Measurements from ENCODE around the gene ZC3H8. TPM values are rescaled to one million over a fixed set of nuclear protein-coding genes. Genes with fewer than 3 reads are reported as not detected.
A peak's percentile ranks its signal among the peaks of the same experiment; 100 is the strongest.

ZC3H8 gene
- polyA plus RNA-seq, 6 donors from 2014 or later, result 4.6 to 17.8 (median 13.3) TPM

DNA sequence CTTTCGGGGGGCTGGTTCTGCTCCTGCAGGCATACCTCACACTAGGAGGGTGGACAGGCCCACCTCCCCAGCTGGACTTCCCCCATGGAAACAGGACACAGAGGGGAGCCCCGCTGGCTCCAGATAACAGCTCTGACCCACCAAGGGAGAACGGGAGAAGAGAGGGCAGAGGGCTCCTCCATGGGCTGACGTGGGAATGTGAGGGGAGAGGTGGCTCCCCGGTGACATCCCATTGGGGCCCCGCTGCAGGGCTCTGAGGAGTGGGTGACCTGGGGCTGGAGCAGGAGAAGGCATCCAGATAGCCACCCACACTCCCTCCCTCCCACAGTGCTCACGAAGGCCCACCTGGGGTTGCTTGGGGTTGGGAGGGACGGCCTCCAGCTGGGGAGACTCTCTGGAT, 70.7 kb downstream of the ZC3H8 start:
- peaks cover 15 to 21% (median 20%) of the 10 kb centered on the region in 3 donors for H3K4me1 Mint-ChIP-seq
- ATAC-seq (ENCODE audit: low read depth in 2 of 2) (no peak), DNase-seq (no peak)
- H3K4me3 Mint-ChIP-seq, result no peak overlapping the region
- peak overlapping the region in 1 of 6 donors; percentile 9 for H3K27ac Mint-ChIP-seq
- H3K27me3 Mint-ChIP-seq, result peaks cover 18 to 29% (median 22%) of the 10 kb centered on the region in 3 donors
- peaks cover 0 to 5% of the 10 kb centered on the region in 2 donors for H3K36me3 Mint-ChIP-seq
- peaks cover 0 to 13% (median 8%) of the 10 kb centered on the region in 7 donors for H3K9me3 Mint-ChIP-seq

DNA sequence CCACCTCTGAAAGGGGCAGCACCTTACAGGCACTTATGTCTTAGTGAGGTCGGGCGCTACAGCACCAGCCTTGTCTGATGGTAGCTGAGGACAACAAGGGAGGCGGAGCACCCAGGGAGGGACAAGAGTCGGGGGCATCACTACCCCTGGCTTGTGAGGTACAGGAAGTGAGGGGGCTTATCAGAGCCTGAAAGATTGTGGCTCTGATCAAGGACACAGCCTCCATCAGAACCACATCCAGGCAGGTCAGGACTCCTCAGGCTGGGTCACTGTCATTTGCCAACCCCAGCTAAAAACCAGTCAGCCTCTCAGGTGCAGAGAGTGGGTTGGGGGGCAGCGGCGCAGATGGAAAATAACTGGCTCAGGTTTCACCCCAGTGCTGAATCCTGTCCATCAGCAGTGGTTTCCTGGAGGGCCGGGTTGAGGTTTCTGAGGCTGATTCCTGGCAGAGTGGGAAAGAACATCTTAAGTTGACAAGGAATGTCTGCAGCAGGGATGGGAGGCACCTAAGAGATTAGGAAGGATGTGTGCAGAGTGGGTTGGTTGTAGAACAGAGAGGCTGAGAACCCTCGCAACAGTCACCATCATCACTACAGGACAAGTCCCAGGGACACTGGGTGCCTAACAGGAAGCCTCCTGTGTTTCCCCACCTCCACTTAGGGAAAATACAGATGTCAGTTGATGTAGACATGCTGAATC, 71.4 kb downstream of the ZC3H8 start:
- peaks cover 0 to 5% of the 10 kb centered on the region in 2 donors for H3K36me3 Mint-ChIP-seq
- peaks cover 24 to 35% (median 28%) of the 10 kb centered on the region in 3 donors for H3K27me3 Mint-ChIP-seq
- ATAC-seq (ENCODE audit: low read depth in 2 of 2) (no peak), DNase-seq (no peak)
- H3K27ac Mint-ChIP-seq, result peak overlapping the region in 1 of 6 donors; percentile 9
- peaks cover 12 to 16% (median 15%) of the 10 kb centered on the region in 3 donors for H3K4me1 Mint-ChIP-seq
- H3K4me3 Mint-ChIP-seq, result no peak overlapping the region
- peaks cover 0 to 18% (median 8%) of the 10 kb centered on the region in 7 donors for H3K9me3 Mint-ChIP-seq

DNA sequence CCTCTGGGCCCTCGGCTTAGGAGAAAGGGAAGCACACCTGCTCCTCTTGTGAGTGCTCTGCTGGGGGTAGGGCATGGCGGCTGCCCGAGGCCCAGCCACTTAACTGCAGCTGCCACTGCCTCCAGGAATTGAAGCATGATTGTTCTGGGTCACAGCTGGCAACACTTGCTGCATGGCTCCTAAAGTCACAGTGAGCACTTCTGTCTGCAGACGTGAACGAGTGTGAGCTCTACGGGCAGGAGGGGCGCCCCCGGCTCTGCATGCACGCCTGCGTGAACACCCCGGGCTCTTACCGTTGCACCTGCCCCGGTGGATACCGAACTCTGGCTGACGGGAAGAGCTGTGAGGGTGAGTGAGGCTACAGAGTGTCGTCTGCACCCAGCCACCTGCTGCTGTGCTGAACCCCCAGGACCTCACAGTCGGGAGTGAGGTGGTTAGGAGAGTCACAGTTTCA, 72.2 kb downstream of the ZC3H8 start:
- ATAC-seq (ENCODE audit: low read depth in 2 of 2), result peak in 1 of 2 donors; percentile 50
- peaks cover 3 to 8% (median 6%) of the 10 kb centered on the region in 3 donors for H3K4me1 Mint-ChIP-seq
- H3K36me3 Mint-ChIP-seq, result peaks cover 0 to 5% of the 10 kb centered on the region in 2 donors
- H3K27ac Mint-ChIP-seq, result no peak overlapping the region
- no peak for DNase-seq
- H3K27me3 Mint-ChIP-seq, result peaks cover 26 to 44% (median 37%) of the 10 kb centered on the region in 3 donors
- H3K4me3 Mint-ChIP-seq, result peak overlapping the region in 1 of 8 donors; percentile 44
- peaks cover 0 to 18% (median 8%) of the 10 kb centered on the region in 7 donors for H3K9me3 Mint-ChIP-seq

DNA sequence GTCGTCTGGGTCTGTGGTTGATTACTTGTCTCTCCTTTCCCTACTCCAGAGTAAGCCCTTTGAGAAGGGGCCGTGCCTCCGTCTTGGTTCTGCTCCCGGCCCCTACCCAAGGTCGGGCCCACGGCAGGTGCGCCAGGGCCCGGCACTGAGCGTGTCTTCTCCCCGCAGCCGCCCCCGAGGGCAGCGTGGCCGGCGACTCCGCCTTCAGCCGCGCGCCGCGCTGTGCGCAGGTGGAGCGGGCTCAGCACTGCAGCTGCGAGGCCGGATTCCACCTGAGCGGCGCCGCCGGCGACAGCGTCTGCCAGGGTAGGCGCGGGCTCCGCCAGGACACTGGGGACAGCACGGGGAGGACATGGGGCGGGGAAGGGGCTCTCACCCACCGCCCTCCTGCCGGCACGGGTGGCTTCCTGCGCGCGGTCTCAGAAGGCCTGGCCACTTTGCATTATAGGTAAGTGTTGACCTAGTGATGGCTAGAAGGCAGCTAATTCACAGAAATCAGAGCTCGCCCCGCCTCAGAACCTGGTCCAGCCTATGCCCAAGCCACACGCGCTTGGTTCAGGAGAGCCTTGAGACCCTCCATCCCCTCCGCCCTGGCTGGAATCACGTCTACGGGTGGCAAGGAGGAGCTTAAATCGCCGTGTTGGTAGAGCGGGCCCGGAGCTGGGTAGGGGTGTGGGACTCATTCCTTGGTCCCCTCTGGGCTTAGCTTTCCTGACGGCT, 73.1 kb downstream of the ZC3H8 start:
- Mint-ChIP-seq H3K4me1 (peaks cover 0 to 4% (median 0%) of the 10 kb centered on the region in 3 donors), H3K9me3 (peaks cover 0 to 18% (median 8%) of the 10 kb centered on the region in 7 donors), H3K27me3 (peaks cover 26 to 50% (median 45%) of the 10 kb centered on the region in 3 donors), H3K27ac (no peak overlapping the region), H3K4me3 (no peak overlapping the region), H3K36me3 (peaks cover 0 to 5% of the 10 kb centered on the region in 2 donors)
- DNase-seq (no peak), ATAC-seq (ENCODE audit: low read depth in 2 of 2) (peak; percentile 41 to 71)

- peaks cover 25 to 39% (median 37%) of the 10 kb centered on the region in 3 donors for H3K27me3 Mint-ChIP-seq
- no peak for DNase-seq
- H3K4me1 Mint-ChIP-seq, result no peaks in the 10 kb centered on the region
- peaks cover 0 to 18% (median 8%) of the 10 kb centered on the region in 7 donors for H3K9me3 Mint-ChIP-seq
- no peak overlapping the region for H3K27ac Mint-ChIP-seq
- peaks cover 0 to 5% of the 10 kb centered on the region in 2 donors for H3K36me3 Mint-ChIP-seq
- ATAC-seq (ENCODE audit: low read depth in 2 of 2), result no peak
- no peak overlapping the region for H3K4me3 Mint-ChIP-seq
Observed at GRCh38 chr2:112175958-112176573, 78.8 kb downstream of the ZC3H8 start.

DNA sequence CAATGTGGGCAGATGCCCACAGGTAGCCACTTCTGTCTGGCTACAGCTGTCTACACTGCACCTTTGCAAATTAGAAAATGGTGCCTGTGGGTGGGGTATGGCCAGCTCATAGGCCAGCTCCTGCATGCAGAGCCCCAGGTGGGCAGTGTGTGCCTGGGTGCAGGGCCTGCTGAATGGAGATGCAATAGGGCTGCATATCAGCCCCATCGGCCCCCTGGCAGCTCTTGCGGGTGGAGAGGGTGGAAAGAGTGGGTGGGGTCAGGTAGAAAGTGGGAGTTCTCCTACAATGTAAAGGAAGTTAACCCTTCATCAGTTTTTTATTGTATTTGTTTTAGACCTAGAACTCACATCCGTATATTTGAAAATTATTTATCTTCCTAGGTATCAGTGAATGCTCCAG, 79.5 kb downstream of the ZC3H8 start:
- DNase-seq (no peak), ATAC-seq (ENCODE audit: low read depth in 2 of 2) (no peak)
- Mint-ChIP-seq H3K27me3 (peaks cover 22 to 35% (median 32%) of the 10 kb centered on the region in 3 donors), H3K9me3 (peaks cover 0 to 16% (median 2%) of the 10 kb centered on the region in 7 donors), H3K4me3 (no peak overlapping the region), H3K27ac (peak overlapping the region in 1 of 6 donors; percentile 76), H3K4me1 (no peaks in the 10 kb centered on the region), H3K36me3 (peaks cover 0 to 5% of the 10 kb centered on the region in 2 donors)

- H3K4me1 Mint-ChIP-seq, result no peaks in the 10 kb centered on the region
- peaks cover 0 to 1% of the 10 kb centered on the region in 2 donors for H3K36me3 Mint-ChIP-seq
- DNase-seq (no peak), ATAC-seq (ENCODE audit: low read depth in 2 of 2) (no peak)
- H3K9me3 Mint-ChIP-seq, result peaks cover 0 to 7% (median 0%) of the 10 kb centered on the region in 7 donors
- H3K27me3 Mint-ChIP-seq, result peaks cover 14 to 31% (median 26%) of the 10 kb centered on the region in 3 donors
- no peak overlapping the region for H3K27ac Mint-ChIP-seq
- H3K4me3 Mint-ChIP-seq, result no peak overlapping the region
Observed at GRCh38 chr2:112174383-112174782, 80.5 kb downstream of the ZC3H8 start.

DNA sequence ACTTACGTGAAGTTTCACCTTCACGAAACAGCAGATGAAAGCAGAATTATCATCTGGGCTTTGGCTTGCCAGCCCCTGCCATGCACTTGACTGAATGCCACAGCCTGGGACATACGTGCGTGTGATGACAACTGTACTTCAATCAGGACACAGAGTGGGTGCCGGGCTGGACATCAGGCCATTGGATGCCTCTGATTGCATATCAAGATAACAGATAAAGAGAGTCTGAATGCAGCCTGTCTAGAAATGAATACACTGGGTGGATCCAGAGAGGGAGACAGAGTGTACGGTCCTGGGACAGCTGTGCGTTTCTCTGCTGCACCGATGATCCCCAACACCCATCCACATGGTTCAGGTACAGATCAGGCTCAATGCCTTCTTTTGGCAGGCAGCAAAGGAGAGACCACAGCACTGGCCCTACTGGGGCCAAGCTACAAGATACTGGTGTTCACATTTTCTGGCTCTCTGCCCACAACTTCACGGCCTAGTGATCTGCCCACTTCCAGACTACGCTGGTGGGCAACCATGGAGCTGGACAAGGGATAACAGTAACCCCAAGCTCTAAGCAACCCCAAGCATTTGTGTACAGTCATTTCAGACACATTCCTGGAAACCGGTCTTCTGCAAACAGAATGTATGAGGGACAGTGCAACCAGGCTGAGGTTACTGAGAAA, 81.1 kb downstream of the ZC3H8 start:
- DNase-seq (no peak), ATAC-seq (ENCODE audit: low read depth in 2 of 2) (no peak)
- peaks cover 0 to 1% (median 0%) of the 10 kb centered on the region in 7 donors for H3K9me3 Mint-ChIP-seq
- no peaks in the 10 kb centered on the region for H3K4me1 Mint-ChIP-seq
- peaks cover 9 to 27% (median 20%) of the 10 kb centered on the region in 3 donors for H3K27me3 Mint-ChIP-seq
- H3K36me3 Mint-ChIP-seq, result no peaks in the 10 kb centered on the region
- no peak overlapping the region for H3K4me3 Mint-ChIP-seq
- H3K27ac Mint-ChIP-seq, result no peak overlapping the region

- Mint-ChIP-seq H3K27me3 (peaks cover 0 to 9% (median 0%) of the 10 kb centered on the region in 3 donors), H3K4me3 (no peak overlapping the region), H3K4me1 (no peaks in the 10 kb centered on the region), H3K27ac (peak overlapping the region in 1 of 6 donors; percentile 42), H3K36me3 (no peaks in the 10 kb centered on the region), H3K9me3 (no peaks in the 10 kb centered on the region)
- ATAC-seq (ENCODE audit: low read depth in 2 of 2) (no peak), DNase-seq (no peak)
Observed at GRCh38 chr2:112170495-112170894, 84.3 kb downstream of the ZC3H8 start.

DNA sequence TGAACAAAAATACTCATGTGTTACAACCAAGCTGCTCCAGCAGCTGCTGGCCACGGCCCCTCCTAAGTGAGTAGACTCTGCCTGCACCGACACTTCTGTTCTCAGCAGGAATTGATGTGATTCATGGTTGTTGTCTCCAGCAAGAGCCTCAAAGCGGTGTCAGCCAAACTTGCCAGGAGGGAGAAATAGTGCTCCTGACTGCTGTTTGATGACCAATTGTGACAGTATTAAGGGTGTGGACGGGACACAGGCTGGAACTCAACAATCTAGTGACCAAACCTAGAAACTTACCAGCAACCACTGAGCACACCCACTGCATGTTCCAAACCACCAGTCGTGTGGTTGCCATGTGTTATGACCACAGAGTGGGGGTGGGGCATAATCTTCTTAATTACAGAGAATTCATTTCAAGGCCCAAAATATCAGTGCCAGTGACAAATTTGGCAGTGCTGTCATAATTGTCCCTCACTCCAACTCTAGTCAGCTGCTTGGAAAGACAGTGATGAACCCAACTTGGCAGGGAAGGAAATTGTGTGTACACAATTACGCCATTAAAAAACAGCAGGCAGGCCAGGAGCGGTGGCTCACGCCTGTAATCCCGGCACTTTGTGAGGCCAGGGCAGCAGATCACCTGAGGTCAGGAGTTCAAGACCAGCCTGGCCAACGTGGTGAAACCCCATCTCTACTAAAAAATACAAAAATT, 86.3 kb downstream of the ZC3H8 start:
- no peak overlapping the region for H3K4me3 Mint-ChIP-seq
- H3K36me3 Mint-ChIP-seq, result no peaks in the 10 kb centered on the region
- H3K9me3 Mint-ChIP-seq, result no peaks in the 10 kb centered on the region
- H3K4me1 Mint-ChIP-seq, result no peaks in the 10 kb centered on the region
- peaks cover 0 to 9% (median 5%) of the 10 kb centered on the region in 3 donors for H3K27me3 Mint-ChIP-seq
- no peak for DNase-seq
- H3K27ac Mint-ChIP-seq, result peak overlapping the region in 1 of 6 donors; percentile 22
- ATAC-seq (ENCODE audit: low read depth in 2 of 2), result no peak

GRCh38 chr2:112166806-112167499, 87.9 kb downstream of the ZC3H8 start:
- DNase-seq, result no peak
- peaks cover 0 to 9% (median 5%) of the 10 kb centered on the region in 3 donors for H3K27me3 Mint-ChIP-seq
- H3K9me3 Mint-ChIP-seq, result no peaks in the 10 kb centered on the region
- no peaks in the 10 kb centered on the region for H3K36me3 Mint-ChIP-seq
- H3K4me3 Mint-ChIP-seq, result peak overlapping the region in 1 of 8 donors; percentile 49
- ATAC-seq (ENCODE audit: low read depth in 2 of 2), result no peak
- H3K4me1 Mint-ChIP-seq, result no peaks in the 10 kb centered on the region
- peak overlapping the region in 1 of 6 donors; percentile 28 for H3K27ac Mint-ChIP-seq

- Mint-ChIP-seq H3K27me3 (peaks cover 0 to 9% (median 5%) of the 10 kb centered on the region in 3 donors), H3K27ac (no peak overlapping the region), H3K36me3 (no peaks in the 10 kb centered on the region), H3K4me3 (no peak overlapping the region), H3K9me3 (peaks cover 0 to 3% (median 0%) of the 10 kb centered on the region in 7 donors), H3K4me1 (no peaks in the 10 kb centered on the region)
- no peak for ATAC-seq (ENCODE audit: low read depth in 2 of 2)
- no peak for DNase-seq
Observed at GRCh38 chr2:112165296-112165695, 89.5 kb downstream of the ZC3H8 start.

Measured in naive B cell (primary cell).